LNCaP clone FGC (cell line): ENCODE results near the gene TPRKB.
"Not testable (repeated sequence)": the region's sequence is repeated elsewhere in the genome, so short reads cannot be mapped to it uniquely, and the experiment has no call there.

Experiments
- DNase-seq: peaks from one replicate; pipeline ENCODE4 v3.0.0-alpha.2; 2011; ENCODE audit warnings: low read depth
- H3K4me3 ChIP-seq: 2 replicates; pipeline ENCODE4 v1.5.1; 2011; ENCODE audit warnings: mild to moderate bottlenecking, low read depth, low read length, control low read depth
- TF ChIP-seq, protein P1 (sequence below): IDR thresholded peaks from 2 replicates; pipeline ENCODE4 v1.5.1; 2012; ENCODE audit warnings: mild to moderate bottlenecking; ENCODE audit not compliant: control insufficient read depth, insufficient read depth; ENCODE audit errors: extremely low read depth

Gene TPRKB

DNA sequence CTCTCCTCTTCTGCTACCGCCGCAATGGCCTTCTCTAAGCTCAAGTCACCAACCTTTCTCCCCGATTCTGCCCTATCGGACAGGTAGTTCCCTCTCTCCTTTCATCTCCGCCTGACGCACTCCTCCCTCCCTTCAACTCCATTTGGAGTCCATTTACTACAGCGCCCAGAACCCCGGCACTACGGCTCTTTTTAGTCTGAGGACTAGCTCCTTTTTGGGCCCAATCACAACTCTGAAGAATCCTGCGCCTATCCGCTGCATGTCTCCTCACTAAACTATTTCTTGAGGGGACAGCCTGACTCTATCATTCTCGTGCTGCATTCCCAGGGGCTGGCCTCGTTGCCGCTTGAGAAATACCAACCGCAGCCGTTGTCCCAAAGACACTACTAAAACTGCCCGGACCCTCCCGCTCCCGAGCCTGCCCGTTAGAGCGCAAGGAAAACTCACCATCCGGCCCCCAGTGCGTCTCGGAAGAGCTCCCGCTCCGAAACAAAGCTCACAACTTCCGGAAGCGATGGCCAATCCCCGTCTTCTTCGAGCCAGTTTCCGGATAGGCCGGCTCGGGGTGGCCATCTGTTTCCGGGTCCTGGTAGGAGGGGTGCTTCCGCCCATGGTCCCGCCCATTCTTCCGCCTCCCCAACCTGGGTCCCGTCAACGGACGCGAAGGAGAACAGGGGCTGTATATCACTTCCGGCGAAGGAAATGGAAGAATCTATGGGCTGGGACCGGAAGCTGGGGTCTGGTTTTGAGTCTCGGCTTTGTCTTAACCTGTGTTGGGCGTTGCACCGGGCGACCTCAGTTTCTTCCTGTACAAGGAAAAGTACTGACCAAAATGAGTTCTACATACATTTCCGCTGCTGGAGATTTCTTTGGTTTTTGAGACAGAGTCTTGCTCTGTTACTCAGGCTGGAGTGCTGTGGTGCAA lies at the start of gene TPRKB:
Gene TPRKB, minus strand, starts transcription at position 491 of the 925 bp plus-strand sequence. CDS start 2,776 bp downstream, outside the sequence.
- H3K4me3 ChIP-seq: peak within 1 kb of the TSS; percentile 80
- peak; percentile 75 for DNase-seq
- TF ChIP-seq, protein P1, sequence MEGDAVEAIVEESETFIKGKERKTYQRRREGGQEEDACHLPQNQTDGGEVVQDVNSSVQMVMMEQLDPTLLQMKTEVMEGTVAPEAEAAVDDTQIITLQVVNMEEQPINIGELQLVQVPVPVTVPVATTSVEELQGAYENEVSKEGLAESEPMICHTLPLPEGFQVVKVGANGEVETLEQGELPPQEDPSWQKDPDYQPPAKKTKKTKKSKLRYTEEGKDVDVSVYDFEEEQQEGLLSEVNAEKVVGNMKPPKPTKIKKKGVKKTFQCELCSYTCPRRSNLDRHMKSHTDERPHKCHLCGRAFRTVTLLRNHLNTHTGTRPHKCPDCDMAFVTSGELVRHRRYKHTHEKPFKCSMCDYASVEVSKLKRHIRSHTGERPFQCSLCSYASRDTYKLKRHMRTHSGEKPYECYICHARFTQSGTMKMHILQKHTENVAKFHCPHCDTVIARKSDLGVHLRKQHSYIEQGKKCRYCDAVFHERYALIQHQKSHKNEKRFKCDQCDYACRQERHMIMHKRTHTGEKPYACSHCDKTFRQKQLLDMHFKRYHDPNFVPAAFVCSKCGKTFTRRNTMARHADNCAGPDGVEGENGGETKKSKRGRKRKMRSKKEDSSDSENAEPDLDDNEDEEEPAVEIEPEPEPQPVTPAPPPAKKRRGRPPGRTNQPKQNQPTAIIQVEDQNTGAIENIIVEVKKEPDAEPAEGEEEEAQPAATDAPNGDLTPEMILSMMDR: no peak

DNA sequence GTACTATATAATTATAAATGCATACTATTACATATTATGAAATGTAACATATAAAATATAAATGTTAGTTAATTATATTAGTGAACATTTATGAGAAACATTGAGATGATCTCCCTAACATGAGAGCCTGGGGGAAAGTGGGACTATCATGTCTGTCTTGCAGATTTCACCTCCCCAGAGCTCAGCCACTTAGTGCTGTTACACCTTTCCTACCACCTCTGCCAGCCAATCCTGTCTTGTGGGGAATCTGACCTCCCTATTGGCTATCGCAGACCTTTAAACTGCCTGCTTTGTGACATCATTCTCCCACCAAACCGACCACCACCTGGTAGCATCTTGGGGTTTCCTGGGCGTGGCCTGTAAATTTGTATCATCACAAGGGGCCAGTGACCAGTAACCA lies 46.7 kb upstream of the TPRKB start, which contains the start of gene C2orf78:
Gene C2orf78, plus strand, starts transcription at position 301 of the 400 bp plus-strand sequence. CDS start 127 bp downstream, outside the sequence.
- H3K4me3 ChIP-seq, DNase-seq: not testable (repeated sequence)

DNA sequence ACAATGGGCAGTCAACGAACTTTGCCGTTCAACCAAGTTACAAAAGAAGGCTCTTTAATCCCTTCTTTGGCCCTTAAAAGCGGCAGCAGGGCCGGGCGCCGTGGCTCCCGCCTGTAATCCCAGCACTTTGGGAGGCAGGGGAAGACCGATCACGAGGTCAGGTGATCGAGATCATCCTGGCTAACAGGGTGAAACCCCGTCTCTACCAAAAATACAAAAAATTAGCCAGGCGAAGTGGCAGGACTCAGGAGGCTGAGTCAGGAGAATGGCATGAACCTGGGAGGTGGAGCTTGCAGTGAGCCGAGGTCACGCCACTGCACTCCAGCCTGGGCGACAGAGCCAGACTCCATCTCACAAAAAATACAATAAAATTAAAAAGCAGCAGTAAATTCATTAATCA lies 46.3 kb upstream of the TPRKB start:
- H3K4me3 ChIP-seq: not testable (repeated sequence)

DNA sequence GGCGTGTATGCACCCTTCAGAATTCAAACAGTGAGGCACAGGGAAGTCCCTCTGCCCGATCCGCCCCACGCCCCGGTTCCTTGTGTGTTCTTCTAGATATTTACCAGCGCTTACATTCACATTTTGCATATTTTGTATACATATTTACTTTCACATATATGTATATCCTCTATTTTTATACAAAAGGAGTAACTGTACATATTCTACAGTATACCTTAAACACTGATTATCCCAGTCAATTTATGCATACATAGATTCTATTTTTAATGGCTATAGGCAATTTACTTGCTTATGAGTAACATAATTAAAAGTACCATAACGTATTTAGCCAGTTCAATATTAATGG lies 43.1 kb upstream of the TPRKB start:
- TF ChIP-seq, protein P1: no peak
- DNase-seq: no peak
- peak overlapping the region; percentile 86 for H3K4me3 ChIP-seq

More for the DNA sequence above, 46.3 kb upstream of the TPRKB start:
- DNase-seq: not testable (repeated sequence)

DNA sequence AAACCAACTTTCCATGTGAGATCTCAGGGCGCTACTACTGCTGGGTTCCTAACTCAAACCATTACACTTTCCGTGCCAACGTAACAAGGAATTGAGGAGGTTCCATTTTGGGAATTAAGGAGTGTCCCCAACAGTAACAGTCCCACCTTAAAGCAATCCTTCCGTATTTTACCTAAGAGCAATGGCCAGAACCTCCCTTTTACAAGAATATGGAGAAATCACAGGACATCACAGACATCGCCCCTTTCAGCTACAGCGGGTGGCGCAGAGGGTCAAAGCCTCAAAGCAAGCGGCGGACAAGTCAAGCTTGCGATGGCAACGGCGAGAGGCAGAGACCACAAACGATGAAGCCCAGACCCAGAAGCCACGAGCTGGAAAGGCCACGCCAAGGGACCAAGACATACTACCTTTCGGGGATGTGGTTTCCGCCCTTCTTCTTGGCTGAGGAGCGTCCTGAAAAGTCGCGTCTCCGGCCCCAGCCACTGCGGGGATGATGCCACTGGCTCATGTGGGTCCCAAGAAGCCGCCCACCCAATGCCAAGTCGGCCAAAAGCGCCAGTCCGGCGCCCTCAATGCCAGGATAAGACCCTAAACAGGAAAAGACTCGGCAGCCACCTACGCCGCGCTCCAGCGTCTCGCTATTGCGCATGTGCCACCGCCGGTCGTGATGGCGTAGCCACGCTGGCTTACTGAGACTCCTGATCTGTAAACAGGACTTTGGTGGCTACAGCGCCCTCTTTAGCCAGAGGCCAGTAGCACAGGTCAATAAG lies 42.5 kb upstream of the TPRKB start, which contains the start of gene DUSP11:
Gene DUSP11, minus strand, starts transcription at position 637 of the 770 bp plus-strand sequence. Its CDS starts 129 bp downstream, at position 508.
- DNase-seq: peak; percentile 66
- H3K4me3 ChIP-seq: peak within 1 kb of the TSS; percentile 86
- TF ChIP-seq, protein P1: peak; percentile 75

DNA sequence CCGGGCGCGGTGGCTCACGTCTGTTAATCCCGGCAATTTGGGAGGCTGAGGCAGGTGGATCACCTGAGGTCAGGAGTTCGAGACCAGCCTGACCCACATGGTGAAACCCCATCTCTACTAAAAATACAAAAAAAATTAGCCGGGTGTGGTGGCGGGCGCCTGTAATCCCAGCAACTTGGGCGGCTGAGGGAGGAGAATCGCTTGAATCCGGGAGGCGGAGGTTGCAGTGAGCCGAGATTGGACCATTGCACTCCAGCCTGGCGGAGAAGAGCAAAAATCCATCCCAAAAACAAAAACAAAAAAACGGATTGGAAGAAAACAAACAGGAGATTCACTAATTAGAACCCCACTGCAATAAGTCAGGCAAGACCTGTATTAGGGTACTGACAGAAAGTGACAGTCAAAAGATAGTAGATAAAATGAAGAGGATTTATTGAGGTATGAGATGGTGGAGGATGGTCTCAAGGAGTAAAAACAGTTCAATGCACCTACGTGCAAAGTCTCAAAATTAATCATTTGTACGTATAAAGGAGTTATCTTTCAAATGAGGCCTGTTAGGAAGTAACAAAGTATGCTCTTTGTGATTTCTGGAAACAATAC lies 41.8 kb upstream of the TPRKB start:
- peak overlapping the region; percentile 86 for H3K4me3 ChIP-seq
- not testable (repeated sequence) for DNase-seq

DNA sequence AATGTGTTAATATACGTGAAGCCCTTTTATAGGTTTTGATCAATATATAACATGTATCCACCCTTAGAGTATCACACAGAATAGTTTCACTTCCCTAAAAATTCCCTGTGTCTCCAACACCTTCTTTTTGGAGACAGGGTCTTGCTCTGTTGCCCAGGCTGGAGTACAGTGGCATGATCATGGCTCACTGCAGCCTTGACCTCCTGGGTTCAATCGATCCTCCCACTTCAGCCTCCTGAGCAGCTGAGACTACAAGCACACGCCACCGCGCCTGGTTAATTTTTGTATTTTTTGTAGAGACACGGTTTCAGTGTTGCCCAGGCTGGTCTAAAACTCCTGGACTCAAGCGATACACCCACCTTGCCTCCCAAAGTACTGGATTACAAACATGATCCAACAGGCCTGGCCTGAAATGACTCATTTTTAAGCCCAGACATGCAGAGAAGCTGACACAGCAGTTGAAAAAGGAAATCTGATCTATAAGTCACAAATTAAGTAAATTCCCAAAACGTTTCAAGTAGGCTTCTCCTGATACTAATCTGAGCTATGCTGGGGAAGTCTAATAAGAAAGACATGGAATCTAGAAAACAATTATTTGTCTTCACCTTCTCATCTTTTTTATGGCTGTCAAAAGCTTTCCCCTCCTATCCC lies 39.8 kb upstream of the TPRKB start:
- H3K4me3 ChIP-seq: no peak overlapping the region
- TF ChIP-seq, protein P1: no peak
- DNase-seq: no peak

DNA sequence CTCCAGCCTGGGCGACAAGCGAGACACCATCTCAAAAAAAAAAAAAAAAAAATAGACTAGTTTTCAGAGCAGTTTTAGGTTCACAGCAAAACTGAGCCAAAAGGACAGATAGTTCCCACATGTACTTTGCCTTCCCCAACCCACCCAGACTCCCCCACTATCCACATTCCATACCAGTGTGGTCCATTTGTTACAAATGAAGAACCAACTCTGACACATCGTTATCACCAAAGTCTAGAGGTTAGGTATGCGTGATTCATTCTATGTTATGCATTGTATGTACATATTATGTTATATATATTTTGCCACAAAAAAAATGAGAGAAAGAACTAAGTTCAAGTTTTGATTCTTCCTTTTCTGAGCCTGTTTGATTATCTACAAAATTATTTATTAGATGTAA lies 39.2 kb upstream of the TPRKB start:
- TF ChIP-seq, protein P1: no peak
- DNase-seq: no peak
- H3K4me3 ChIP-seq: no peak overlapping the region
